Stimulated activated CD4-positive, alpha-beta T cell treated with anti-CD3 and anti-CD28 coated beads, TNF-alpha, amount 100 ng/mL, for 1 hour (primary cell): ENCODE measurements around the gene FIG4.
"Not testable (repeated sequence)": the region's sequence is repeated elsewhere in the genome, so short reads cannot be mapped to it uniquely, and the experiment has no call there.

Experiments used
- DNase-seq, 3 donors: peaks; one replicate each; pipeline ENCODE4 v3.0.0-alpha.2; 2020; ENCODE audit warnings: low read depth in 3 of 3, low spot score in 1 of 3

Gene FIG4

DNA sequence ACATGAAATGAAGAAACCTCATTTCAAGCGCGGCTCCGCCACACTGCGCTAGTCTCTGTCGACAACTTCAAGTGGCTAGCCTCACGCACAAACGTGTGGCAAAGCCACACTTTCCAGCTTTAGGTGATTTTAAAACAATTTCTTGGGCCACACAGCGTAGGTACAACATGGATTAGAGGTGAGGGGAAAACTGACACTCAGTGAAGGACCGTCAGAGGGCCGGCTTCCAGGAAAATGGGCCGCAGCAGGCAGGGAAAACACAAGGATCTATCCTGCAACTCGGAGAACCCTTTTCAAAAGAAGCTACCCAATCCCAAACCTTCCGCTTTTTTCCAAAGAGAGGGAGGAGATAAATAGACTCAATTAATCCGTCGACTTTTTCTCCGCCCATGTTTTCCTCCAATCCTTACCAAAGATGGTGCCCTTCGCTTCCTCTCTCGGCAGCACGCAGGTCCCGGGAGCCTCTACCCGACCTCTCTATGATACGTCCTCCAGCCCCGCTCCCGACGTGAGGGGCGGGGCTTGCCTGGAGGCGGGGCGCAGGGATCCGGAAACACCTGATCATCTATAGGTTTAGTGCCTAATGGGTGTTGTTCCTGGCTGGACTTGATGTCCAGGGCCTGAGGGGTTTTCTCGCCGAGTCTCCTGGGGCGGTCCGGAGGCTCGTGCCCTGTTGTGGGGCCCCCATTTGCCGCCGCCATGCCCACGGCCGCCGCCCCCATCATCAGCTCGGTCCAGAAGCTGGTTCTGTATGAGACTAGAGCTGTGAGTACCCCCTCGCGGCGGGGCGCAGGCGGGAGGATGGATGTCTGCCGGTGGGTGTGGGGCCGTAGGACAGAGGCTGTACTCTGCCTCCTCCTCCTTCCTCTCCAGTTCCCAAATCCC lies at the start of gene FIG4, which contains the start of gene AK9:
TSS of gene FIG4 (plus strand) at position 560 of the 885 bp plus-strand sequence. CDS start at position 700, 140 bp downstream.
TSS of gene AK9 (minus strand) at position 466 of the 885 bp plus-strand sequence. CDS start 15,457 bp downstream, outside the sequence.
- DNase-seq: peak; percentile 66 to 86 (median 69)

GRCh38 chr6:109644131-109644530 lies 47.0 kb upstream of the FIG4 start:
- no peak for DNase-seq

- DNase-seq: no peak
These were observed 37.8 kb upstream of the FIG4 start for GRCh38 chr6:109653264-109653663.

DNA sequence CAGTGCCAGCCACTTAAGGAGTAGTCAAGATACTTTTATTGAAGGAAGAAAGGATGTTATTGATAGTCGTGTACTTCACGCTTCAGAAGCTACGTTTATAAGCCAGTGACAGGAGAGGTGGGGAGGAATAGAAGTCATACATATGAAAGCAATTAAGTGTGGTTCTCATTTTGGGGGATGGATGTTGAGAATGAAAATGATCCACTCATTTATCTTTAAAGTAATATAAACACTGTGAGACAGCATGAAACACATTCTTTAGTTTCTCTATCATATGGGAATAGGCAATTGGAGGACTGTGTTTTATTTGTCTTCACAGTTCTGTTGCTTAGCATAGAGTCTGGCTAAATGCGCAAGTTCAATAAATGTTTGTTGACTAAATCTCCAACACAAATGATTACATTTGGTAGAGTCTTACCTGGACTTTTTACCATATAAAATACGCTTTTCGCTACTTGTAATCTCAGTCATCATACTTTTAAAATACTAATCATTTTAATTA lies 35.3 kb upstream of the FIG4 start:
- DNase-seq: no peak

DNA sequence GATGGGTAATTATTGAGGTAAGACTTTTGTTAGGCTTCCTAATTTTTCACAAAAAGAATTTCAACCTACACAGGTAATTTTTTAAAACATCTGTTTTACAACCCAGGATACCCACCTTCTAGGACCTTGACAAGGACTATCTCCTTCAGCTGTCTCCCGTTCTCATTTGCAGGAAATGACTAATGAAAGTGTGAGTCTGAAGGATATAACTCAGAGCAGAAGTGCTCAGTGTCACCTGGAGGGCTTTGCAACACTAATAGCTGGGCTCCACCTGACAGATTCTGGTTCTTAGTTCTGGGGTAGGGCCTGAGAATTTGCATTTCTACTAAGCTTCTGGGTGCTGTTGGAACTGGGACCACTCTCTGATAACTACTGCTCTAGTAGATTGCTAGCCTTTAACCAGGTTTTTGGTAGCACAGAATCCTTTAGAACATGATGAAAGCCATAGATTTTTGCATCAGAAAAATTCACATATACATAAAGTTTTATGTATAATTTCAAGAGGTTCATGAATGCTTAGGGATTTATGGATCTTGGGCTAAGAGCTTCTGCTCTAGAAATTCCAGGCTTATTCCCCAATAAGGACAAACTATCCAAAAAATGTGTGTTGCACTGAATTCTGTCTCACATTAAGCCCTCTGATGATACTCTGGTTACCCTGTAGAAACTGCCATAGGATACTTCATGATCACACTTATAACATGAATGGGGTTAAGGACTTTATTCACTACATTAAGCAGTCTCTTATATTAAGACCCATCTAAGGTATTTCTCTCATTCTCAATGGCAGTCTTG lies 30.4 kb upstream of the FIG4 start:
- DNase-seq: no peak

GRCh38 chr6:109662192-109662591 lies 28.9 kb upstream of the FIG4 start:
- DNase-seq: no peak

DNA sequence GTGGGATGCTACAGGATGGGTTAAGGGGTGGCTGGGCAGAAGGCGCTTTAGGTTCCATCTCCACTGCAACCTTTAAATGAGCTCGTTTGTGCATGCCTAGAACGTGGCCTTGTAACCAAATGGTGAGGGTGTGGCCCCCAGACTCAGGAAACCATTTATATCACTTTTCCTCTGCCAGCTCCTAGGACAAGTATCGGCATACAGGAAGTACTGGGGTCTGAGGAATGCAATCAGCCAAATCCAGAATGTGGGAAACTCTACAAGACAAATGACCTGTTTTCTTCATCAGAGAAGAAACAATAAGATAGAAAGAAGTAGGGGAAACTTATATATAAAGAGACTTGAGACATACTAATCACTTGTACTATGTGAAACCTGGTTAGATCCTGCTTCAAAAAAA lies 21.3 kb upstream of the FIG4 start:
- DNase-seq: no peak

GRCh38 chr6:109671733-109672132 lies 19.4 kb upstream of the FIG4 start:
- no peak for DNase-seq

GRCh38 chr6:109672175-109672574 lies 18.9 kb upstream of the FIG4 start:
- DNase-seq: no peak

GRCh38 chr6:109672839-109673238 lies 18.3 kb upstream of the FIG4 start:
- no peak for DNase-seq

- no peak for DNase-seq
These were observed 14.4 kb upstream of the FIG4 start for GRCh38 chr6:109676724-109677123.

DNA sequence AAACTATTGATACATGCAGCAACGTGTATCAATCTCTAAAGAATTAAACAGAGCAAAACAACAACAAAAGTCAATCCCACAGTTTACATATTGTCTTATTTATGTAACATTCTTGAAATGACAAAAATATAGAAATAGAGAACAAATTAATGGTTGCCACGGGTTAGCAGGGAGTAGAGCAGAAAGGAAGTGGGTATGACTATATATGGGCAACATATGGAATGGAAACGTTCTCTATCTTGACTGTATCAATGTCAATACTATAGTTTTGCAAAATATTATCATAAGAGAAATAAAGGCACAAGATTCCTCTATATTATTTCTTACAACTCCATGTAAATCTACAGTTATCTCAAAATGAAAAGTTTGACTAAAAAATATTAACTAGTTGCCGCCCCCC lies 12.9 kb upstream of the FIG4 start:
- no peak for DNase-seq

GRCh38 chr6:109678661-109679505 lies 12.2 kb upstream of the FIG4 start:
- DNase-seq: not testable (repeated sequence)

- no peak for DNase-seq
These were observed 4.4 kb upstream of the FIG4 start for GRCh38 chr6:109686566-109687265.

GRCh38 chr6:109687271-109687761 lies 3.8 kb upstream of the FIG4 start:
- no peak for DNase-seq

DNA sequence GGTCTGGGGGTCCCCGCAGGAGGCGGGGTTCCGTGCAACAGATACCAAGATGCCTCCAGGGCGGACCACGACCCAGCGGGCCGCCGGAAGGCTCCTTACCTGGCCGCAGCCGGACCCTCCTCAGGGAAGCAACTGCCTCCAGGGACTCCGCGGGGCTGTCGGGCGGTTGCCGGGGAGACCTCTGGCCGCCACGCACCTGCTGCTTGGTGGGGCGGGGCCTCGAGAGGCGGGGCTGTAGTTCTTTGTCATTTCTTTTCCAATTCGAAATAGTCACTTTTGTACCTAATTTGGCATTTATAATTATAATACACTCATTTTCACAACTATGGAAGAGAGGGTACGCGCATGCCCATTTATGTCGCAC lies 741 bp upstream of the FIG4 start:
- DNase-seq: peak; percentile 5 to 55 (median 20)

GRCh38 chr6:109693111-109693510 lies 2.0 kb downstream of the FIG4 start:
- DNase-seq: no peak

GRCh38 chr6:109695468-109695867 lies 4.4 kb downstream of the FIG4 start:
- DNase-seq: no peak

GRCh38 chr6:109696355-109696754 lies 5.3 kb downstream of the FIG4 start:
- no peak for DNase-seq

GRCh38 chr6:109701221-109701620 lies 10.1 kb downstream of the FIG4 start:
- no peak for DNase-seq
